NCI-H1694 (cell line): ENCODE measurements around the gene LCN6.
A peak's percentile ranks its signal among the peaks of the same experiment; 100 is the strongest.
"Not testable (repeated sequence)": the region's sequence is repeated elsewhere in the genome, so short reads cannot be mapped to it uniquely, and the experiment has no call there.

Source experiments
- DNase-seq: peaks from one replicate; lab custom pipeline; 2025; lab: John Stamatoyannopoulos, UW

LCN6 gene

DNA sequence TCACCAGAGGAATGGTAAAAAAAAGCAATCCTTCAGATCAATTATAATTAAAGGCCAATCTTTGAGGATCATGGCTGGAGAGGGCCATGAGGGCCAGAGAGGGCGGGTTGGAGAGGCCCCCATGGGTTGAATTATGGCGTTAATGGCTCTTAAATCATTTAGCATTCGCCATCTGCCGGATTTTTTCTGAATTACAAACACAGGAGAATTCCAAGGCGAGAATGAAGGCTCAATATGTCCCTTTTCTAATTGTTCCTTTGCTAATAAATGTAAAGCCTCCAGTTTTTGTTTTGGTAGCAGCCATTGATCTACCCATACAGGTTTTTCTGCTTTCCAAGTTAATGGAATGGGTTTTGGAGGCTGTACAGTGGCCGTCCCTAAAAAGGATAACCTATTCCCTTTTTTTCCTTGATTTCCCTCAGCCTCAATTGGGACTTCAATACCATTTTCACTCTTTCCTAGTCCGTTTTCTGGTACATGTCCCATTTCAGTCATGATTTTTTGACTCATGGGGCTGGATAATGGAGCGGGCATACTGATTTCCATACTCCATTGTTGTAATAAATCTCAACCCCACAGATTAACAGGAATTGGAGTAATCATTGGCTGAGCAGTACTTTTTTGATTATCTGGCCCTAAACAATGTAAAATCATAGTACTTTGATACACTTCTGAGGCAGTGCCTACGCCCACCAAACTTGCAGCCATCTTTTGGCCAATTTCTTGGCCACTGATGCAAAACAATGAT lies 36.1 kb upstream of the LCN6 start:
- peak; percentile 67 for DNase-seq

DNA sequence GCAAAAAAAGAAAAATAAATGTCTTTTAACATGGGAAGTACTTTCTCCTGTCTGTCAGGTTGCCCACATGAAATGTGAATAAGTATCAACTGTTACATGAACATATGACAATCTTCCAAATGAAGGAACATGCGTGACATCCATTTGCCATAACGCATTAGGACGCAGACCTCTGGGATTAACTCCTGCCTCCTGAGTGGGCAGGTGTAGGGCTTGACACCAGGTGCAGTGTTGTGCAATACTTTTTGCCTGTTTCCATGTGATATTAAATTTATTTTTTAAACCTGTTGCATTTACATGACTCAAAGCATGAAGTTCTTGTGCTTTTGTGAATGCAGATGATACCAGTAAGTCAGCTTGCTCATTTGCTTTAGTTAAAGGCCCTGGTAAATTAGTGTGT lies 34.1 kb upstream of the LCN6 start:
- DNase-seq, result no peak

GRCh38 chr9:136779808-136780207 lies 31.5 kb upstream of the LCN6 start:
- DNase-seq, result no peak

DNA sequence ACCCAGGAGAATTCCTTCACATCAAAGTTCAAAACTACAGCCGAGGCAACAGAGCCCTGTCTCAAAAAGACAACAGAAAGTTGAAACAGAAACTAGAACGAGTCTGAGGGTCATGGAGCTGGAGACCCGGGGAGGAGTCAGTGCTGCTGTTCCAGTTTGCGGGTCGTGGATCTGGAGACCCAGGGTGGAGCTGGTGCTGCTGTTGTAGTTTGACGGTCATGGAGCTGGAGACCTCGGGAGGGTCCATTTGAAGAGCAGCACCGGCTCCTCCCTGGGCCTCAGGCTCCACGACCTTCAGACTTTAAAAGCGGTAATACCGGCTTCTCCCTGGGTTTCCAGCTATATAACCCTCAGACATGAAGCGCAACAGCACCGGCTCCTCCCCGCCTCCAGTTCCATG lies 29.0 kb upstream of the LCN6 start:
- no peak for DNase-seq

DNA sequence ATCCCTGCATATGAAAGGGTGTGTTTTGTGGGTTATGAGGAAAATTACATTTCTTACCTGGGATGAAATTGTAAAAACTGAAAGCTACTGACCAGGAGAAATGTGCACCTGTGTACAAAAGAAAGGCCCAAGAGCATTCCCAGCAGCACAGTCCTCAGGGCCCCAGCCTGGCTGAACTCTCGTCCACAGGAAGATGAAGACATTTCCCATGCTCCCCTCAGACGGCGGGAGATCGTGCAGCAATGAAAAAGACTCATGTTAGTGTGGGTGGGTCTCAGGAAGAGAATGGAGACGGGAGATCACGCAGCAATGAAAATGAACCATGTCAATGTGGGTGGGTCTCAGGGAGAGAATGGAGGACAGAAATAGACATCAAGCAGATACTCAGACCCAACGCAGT lies 28.6 kb upstream of the LCN6 start:
- no peak for DNase-seq

GRCh38 chr9:136775191-136775590 lies 26.9 kb upstream of the LCN6 start:
- DNase-seq, result no peak

- no peak for DNase-seq
Measured at GRCh38 chr9:136774416-136775045, 26.2 kb upstream of the LCN6 start.

DNA sequence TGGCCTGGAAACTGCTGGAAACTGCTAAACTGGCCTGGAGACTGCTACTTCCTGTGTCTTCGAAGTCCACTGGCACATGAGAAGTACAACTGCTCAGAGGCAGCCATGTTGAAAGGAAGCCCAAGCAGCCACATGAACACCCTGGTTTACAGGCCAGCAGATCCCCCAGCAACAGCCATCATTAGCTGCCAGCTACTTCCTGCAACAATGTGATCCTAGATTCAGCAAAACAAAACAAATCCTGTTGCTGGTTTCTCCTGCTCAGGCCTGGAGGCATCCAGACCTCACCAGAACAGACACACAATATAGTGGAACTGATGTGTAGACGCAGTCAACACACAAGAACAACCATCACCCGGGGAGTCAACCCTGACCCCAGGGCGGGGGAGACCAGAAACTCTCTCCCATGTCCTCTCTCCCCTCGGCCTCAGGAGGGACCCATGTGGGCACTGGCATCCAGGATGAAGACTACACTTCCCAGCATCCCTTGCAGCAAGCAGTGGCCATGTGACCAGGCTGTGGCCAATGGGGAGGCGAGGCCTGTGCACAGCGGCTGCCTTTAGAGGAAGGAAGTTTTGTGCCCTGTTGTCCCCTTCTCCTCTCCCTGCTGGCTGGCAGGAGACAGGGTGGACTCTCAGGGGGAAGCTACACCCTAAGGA lies 25.2 kb upstream of the LCN6 start:
- peak; percentile 4 for DNase-seq

DNA sequence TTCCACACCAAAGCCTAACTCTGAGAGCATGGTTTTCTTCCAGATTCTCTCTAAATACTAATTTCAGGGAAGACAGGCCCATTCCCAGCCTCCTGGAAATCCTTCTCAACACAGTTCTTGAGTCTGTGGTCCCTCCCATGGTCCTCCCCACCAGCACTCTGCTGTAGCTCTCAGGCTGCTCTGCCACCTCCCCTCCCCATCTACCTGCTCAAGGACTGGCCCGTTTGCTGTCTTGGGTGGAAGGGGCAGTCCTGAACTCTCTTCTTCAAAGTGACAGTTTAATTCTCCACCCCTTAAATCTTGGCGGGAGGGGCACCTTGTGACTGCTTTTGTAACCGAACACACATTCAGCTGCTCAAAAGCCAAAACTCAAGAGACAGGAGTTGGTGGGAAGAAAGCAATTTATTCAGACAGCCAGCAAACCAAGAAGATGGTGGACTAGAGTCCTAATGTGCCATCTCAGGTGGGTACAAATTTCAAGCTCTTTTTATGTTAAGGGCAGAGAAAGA lies 23.6 kb upstream of the LCN6 start:
- no peak for DNase-seq

DNA sequence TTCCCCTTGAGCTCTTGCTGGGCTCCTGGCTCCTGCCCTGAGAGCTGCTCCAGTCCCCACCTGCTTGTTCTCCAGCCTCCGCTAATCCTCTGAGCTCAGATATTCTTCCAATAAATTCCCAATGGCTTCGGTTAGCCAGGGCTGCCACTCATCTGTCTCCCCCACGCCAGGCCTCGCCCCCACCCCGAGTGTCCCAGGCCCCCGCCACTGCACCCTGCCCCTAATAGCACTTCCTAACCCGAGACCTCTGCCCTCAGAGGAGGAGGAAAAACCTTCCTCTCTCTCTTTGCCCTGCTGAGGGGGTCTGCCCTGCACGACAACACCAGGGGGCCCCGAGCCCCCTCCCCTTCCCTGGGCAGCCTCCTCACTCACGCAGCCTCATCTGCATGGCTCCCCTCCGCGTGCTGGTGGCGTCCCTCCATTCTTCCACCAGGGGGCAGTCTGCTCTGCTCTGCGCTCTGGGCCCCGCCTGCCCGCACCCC lies 21.4 kb upstream of the LCN6 start:
- DNase-seq, result peak; percentile 52

- DNase-seq, result not testable (repeated sequence)
Measured at GRCh38 chr9:136766410-136767120, 18.2 kb upstream of the LCN6 start.

DNA sequence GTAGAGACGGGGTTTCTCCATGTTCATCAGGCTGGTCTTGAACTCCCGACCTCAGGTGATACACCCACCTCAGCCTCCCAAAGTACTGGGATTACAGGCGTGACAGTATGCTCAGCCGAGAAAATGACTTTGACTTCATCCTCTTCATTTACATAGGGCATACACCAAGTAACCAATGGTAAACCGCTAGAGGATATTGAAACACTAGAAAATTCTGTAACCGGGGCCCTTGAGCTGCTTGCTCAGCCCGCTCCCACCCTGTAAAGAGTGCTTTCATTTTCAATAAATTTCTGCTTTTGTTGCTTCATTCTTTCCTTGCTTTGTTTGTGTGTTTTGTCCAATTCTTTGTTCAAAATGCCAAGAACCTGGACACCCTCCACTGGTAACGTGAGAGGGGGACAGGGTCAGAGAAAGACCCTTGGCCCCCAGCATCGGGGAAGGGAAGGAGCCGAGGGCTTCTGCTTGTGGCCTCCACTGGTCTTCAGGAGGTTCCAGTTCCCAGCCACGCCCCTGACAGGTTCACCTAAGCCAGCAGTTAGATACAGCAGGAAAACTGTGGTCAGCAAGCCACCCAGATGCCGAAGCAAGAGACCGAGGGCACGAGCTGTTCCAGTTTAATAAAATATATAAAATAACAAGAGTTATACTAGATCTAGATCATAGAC lies 17.6 kb upstream of the LCN6 start:
- not testable (repeated sequence) for DNase-seq

GRCh38 chr9:136765041-136765440 lies 16.7 kb upstream of the LCN6 start:
- DNase-seq, result no peak

GRCh38 chr9:136764301-136764891 lies 16.1 kb upstream of the LCN6 start, which contains the start of gene LCN15:
LCN15 (minus strand) TSS chr9:136764518; CDS start chr9:136764488, 30 bp downstream.
- DNase-seq, result no peak

GRCh38 chr9:136763649-136764035 lies 15.3 kb upstream of the LCN6 start:
- no peak for DNase-seq

- DNase-seq, result no peak
Measured at GRCh38 chr9:136762915-136763648, 14.8 kb upstream of the LCN6 start.

DNA sequence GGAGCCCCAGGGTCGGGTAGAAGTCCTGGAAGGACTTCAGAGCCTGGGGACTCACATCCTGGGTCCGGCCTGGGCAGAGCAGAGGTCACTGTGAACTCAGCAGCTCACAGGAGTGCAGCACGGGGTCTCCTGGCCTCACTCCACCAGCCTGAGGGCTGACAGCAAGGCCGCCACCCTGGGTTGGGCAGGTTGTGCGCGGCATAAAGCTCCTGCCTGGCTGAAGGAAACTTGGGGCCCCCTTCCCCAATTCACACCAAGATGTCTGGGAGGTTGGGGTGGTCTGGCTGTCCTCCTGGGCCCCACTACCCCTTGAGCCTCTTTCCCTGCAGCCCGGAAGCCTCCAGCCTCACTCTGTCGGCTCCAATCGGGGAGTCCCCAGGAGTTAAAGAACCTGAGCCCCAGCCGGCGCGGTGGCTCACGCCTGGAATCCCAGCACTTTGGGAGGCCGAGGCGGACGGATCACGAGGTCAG lies 13.9 kb upstream of the LCN6 start:
- no peak for DNase-seq

GRCh38 chr9:136761545-136761981 lies 13.2 kb upstream of the LCN6 start:
- no peak for DNase-seq

DNA sequence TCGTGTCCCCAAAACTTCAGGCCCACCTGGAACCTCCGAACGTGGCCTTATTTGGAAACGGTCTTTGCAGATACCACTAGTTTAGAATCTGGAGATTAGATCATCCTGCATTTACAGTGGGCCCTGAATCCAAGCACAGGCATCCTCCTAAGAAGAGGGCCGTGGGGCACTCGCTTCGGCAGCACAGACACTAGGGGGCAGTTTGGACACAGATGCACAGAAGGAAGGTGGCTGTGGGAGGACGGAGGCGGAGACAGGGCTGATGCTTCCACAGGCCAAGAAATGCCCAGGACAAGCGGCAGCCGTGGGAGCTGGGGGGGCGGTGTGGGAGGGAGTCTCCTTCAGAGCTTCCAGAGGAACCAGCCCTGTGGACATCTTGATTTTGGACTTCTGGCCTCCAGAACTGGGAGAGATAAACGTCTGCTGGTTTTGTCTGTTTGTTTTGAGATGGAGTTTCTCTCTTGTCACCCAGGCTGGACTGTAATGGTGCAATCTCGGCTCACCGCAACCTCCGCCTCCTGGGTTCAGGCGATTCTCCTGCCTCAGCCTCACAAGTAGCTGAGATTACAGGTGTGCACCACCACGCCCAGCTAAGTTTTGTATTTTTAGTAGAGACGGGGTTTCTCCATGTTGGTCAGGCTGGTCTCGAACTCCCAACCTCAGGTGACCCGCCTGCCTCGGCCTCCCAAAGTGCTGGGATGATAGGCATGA lies 12.7 kb upstream of the LCN6 start:
- peak; percentile 3 for DNase-seq

DNA sequence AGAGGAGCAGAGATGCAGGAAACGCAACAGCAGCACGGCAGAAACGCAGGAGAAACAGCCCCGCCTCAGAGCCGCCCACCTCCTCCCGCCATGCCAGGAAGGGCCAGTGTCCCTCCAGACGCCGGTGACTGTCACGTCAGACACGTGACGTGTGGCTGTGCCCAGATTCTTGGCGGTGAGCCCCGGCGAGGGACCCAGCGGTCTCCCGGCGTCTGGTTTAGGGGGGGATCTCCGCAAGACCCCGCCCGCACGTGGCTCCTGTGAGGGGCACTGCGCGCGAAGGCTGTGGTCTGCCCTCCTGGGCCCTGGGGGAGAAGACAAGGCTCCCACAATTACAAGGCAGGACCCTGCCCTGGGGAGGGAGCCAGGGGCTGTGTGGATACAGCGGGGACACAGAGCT lies 12.1 kb upstream of the LCN6 start:
- DNase-seq, result no peak
